HUDEP-2 (cell line): ENCODE measurements around the gene PSMD13.
"Not testable (repeated sequence)": the region's sequence is repeated elsewhere in the genome, so short reads cannot be mapped to it uniquely, and the experiment has no call there.

Experiments used
- DNase-seq, 76 experiments: peaks; one replicate each; lab custom pipeline; 2025; ENCODE audit not compliant: unreplicated experiment in 76 of 76; lab: John Stamatoyannopoulos, UW

PSMD13 gene

DNA sequence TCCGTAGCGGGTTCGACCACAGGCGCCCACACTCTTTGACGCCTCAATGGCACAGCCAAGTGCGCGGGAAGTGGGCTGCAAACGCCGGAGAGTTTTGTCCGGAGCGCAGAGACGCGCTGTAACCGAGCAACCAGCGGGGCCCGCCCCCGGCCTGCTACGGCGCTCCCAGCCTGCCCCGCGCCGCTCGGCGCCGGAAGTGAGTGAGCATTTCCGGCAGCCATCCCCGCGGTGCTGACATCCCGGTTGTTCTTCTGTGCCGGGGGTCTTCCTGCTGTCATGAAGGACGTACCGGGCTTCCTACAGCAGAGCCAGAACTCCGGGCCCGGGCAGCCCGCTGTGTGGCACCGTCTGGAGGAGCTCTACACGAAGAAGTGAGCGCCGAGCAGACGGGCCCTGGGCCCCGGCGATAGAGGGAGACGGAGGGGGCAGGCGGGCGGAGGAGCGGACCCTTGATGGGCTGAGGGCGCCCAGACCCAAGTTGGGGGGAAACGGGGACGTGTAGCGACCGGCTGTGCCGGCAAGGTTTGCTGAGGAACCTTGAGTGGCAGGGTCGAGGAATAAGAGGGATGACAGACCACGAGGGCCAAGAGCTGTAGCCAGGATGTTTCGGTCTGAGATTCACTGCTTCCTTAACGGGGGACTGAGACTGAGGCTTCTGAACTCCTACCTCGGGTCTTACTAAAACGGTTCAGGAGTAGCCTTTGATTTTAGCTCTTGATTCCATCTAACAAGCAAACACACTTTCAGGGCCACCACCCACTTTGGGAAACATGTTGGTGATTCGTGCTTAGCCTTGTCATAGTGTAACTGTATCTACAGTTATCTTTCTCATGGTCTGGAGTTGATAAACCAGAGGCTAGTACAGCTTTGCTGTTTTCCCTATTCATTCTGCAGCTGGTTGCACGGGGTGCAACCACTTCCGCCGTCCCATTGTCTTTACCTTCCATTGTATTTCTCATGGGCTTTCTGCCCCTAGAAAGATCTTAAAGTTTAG lies at the start of gene PSMD13:
Gene PSMD13, plus strand, starts transcription at position 203 of the 994 bp plus-strand sequence. Its CDS starts 74 bp downstream, at position 277.
- DNase-seq: peak in 69 of 76 experiments; percentile 17 to 83 (median 65)

GRCh38 chr11:189200-189783 lies 47.5 kb upstream of the PSMD13 start:
- not testable (repeated sequence) for DNase-seq

DNA sequence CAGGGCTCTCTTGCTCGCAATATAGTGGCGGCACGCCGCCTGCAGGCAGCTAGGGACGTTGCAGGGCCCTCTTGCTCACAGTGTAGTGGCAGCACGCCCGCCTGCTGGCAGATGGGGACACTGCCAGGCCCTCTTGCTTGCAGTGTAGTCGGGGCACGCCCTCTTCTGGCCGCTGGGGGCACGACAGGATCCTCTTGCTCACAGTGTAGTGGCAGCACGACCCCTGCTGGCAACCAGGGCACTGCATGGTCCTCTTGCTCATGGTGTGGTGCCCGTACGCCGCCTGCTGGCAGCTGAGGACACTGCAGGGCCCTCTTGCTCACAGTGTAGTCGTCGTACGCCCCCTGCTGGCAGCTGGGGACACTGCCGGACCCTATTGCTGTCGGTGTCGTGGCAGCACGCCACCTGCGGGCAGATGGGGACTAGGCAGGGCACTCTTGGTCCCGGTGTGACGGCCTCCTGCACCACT lies 46.9 kb upstream of the PSMD13 start:
- not testable (repeated sequence) for DNase-seq

DNA sequence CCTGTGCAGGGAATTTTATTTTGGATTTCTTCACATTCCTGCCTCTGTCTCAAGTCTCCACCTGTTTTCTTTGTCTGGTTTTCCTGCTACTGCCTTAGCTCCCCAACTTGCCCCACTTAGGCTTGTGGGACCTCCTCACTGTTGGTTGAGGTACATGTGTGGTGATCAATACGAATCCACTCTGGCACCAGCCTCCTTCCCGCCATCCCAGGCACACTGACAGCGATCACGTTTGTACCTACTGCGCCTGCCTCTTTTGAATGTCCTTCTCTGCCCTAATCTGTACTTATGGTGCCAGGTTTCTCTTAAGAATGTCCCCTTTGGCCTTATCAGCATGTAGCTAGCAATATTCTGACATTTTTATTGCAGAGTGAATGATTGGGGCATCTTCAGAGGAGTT lies 46.2 kb upstream of the PSMD13 start:
- not testable (repeated sequence) for DNase-seq

- DNase-seq: not testable (repeated sequence)
Observed at GRCh38 chr11:191490-192478, 45.0 kb upstream of the PSMD13 start.

- DNase-seq: not testable (repeated sequence)
Observed at GRCh38 chr11:192674-193128, 44.1 kb upstream of the PSMD13 start, which contains the start of gene SCGB1C1. SCGB1C1 (plus strand) TSS chr11:193078; CDS start chr11:193100, 22 bp downstream.

DNA sequence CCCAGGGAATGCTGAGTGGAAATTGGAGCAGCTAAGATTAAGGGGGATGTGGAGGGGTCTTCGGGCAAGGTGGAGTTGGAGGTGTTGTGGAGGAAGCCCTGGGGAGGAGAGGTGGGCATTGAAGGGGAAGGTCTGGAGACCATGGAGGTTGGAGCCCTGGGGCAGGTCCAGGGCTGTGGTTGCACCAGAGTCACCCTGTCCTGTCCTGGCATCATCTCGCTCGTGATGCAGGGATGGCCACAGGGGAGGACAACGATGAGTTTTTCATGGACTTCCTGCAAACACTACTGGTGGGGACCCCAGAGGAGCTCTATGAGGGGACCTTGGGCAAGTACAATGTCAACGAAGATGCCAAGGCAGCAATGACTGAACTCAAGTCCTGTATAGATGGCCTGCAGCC lies 43.3 kb upstream of the PSMD13 start:
- not testable (repeated sequence) for DNase-seq

- DNase-seq: no peak
Observed at GRCh38 chr11:196786-197731, 39.7 kb upstream of the PSMD13 start.

GRCh38 chr11:197741-198235 lies 39.0 kb upstream of the PSMD13 start:
- no peak for DNase-seq

GRCh38 chr11:198236-198806 lies 38.5 kb upstream of the PSMD13 start:
- no peak for DNase-seq

- DNase-seq: no peak
Observed at GRCh38 chr11:199004-199581, 37.7 kb upstream of the PSMD13 start.

DNA sequence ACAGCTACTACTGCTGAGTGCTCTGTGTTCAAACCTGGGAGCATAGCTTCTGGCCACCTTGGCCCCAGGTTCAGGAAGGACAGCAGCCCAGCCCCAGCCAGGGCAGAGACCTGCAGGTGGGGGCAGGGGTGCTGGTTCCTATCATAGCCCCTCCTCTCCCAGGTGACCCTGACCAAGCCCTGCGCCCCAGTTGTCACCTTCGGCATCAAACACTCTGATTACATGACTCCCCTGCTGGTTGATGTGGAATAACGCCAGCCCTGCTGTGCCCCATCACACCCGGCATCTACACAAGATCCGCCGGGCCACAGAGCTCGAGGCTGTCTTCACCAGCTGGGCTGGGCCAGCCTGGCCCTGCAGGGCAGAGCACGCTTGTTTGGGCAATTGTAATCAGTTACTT lies 37.0 kb upstream of the PSMD13 start:
- DNase-seq: no peak

DNA sequence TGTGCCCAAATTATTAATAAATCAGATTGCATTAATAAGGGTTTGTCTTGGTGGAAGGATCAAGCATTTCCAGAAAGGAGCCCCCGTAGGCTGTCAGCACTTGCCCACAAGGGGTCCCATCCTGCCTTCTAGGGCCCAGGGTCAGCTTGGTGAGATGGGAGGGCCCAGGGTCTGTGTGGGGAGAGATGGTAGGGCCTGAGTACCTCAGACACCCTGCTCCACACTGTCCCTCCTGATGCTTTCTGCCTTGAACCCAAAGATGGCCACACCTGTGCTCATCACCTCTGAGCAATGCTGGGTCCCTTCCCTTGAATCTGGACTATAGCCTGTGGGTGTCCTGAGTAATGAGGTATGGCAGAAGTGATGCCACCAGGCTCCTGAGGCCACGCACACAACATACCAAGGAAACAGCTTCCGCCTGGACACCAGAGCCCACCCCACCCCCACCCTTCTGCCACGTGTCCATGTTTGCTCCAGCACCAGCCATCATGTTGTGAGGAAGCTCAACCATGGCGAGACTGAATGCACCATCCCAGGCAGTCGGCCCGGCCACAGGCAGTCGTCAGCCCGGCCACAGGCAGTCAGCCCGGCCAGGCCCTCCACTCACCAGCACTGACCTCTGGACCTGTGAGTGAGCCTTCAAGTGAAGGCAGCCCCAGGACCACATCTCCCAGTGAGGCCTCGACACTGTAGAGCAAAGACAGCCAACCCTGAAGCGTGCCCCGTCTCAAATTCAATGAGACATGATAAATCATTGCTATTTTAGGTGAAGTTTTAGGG lies 36.4 kb upstream of the PSMD13 start:
- no peak for DNase-seq

GRCh38 chr11:201966-202365 lies 34.8 kb upstream of the PSMD13 start:
- no peak for DNase-seq

DNA sequence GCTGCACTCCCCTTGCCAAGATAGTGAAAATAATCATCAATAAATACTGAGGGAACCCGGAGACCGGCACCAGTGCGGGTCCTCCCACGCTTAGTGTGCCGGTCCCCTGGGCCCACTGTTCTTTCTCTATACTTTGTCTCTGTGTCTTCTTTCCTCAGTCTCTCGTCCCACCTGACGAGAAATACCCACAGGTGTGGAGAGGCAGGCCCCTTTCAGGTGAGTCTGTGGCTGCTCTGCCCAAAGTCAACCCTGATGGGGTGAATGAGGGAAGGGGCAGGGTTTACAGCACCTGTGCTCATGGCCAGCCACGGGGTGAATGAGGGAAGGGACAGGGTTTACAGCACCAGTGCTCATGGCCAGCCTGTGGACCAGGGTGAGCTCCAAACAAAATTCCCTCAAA lies 34.3 kb upstream of the PSMD13 start:
- no peak for DNase-seq

DNA sequence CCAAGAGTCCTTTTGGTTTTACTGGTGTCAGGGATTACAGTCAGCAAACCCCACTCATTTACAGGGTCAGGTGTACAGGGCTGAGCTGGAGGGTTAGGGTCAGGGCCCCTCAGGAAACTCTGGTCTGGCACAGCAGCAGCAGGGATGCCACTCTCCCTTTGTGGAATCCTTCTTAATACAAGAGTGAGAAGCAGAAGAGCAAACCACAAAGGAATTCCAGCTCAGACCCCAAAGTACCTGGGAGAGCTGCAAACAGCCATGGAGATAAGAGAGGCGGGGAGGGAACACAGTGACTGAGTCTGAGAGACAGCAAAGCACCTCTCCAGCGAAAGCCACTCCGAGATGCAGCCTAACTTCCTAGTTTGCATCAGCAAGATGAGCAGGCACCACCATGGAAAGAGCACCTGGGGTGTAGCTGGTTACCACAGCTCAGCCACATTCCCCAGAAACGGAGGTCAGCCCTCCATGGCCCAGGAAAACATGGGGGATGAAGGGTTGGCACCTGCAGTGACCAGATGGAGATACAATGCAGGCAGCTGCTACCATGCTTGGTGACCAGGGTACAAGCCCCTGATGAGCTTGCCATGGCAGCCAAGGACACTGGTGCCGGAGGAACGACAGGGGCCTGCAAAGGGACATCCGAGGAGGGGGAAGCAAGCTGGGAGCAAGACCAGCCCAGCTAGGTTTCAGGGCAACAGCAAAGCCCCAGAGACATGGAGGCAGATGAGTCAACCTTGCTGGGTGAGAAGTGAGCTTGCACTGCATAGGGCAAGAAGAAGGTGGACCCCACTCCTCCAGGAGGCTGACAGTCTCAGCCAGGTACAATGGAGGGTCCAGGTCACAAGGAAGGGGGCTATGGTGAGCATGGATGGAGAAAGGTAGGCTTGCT lies 33.5 kb upstream of the PSMD13 start:
- DNase-seq: no peak
